GM18526 (cell line): ENCODE data around the gene ARL15.

Experiments used
- POLR2A ChIP-seq: IDR thresholded peaks from 3 replicates; pipeline ENCODE4 v1.6.1; 2011; ENCODE audit not compliant: insufficient read length; ENCODE audit errors: extremely low read depth

The ARL15 gene

DNA sequence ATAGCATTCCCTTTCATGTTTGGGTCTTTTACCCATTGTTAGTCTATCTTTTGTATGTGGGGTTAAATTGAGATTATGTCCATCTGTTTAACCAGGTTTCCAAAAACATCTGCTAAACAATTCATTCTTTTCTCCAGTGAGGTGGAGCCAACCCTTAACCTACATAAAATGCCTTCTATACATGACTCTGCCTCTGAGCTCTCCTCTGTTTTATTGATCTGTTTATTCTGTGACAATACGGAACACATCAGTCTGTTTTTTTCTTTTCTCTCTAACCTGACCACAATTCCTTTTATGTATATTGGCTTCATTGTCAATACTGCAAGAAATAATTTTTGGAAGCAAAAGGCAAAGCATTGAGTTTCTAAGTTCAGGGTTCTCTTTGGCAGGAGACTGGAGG is 9.9 kb upstream of the ARL15 start:
- no peak for TF ChIP-seq POLR2A

DNA sequence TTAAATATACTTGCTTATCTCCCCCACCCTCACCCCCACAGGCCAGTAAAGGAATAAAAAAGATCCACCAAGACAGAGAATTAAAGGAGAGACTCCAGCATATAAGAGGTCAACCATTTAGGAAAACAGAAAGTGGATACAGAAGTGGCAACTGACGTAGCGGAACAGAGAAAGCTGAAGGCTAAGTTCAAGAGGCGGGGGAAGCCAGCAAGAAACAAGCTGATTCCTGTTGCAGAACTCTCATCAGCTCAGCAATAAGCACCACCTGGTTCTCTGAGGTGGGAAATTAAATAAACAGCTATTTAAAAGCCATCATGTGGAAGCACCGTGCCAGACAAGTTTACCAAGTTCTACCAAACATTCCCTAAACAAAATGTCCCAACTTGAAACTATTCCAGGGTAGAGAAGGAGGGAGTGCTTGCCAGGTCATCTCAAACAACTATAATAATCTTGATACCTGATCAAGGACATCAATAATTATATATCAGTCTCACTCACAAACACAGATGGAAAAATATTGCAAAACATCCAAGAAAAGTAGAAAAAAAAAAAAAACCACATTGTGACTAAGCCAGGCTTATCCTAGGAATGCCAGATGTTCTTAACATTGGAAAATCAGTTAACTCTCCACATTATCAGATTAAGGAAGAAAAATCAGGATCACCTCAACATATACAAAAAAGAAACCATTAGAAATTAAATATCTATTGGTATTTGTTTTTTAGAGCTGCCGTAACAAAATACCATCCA is 7.3 kb upstream of the ARL15 start:
- TF ChIP-seq POLR2A: no peak

DNA sequence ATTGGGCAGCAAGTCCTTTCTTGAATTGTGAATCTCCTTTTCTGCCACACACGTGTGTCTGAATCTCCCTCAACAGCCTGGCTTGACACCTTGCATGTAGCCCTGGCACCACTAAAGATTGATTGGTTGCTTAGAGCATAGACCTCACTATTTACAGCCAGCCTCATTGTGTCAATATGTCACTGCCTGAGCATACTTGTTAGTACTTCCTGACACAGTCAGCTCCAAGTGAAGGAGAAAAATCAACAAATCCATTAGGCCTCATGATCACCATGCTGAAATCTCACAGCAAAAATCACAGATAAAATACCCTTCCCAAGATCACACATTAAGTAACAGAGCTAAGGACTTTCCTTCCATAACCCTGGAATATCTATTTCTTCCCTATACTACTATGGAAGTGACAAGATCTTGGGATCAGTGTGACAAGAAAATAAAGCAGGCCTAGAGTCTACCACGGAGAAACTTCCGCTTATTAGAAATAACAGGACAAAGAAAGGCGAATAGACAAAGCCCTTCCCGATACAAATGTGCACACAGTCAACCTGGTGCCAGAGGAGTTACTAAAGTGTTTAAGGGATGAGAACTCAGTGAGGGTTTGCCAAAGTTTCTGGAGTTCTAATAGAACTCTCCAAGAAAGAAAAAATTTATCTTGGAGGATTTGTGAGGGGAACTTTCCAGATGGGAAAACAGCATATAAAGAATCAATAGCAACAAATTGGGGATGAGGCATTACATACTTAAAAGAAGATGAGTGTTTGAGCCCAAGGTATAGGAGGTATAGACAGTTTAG is 5.6 kb upstream of the ARL15 start:
- no peak for TF ChIP-seq POLR2A

DNA sequence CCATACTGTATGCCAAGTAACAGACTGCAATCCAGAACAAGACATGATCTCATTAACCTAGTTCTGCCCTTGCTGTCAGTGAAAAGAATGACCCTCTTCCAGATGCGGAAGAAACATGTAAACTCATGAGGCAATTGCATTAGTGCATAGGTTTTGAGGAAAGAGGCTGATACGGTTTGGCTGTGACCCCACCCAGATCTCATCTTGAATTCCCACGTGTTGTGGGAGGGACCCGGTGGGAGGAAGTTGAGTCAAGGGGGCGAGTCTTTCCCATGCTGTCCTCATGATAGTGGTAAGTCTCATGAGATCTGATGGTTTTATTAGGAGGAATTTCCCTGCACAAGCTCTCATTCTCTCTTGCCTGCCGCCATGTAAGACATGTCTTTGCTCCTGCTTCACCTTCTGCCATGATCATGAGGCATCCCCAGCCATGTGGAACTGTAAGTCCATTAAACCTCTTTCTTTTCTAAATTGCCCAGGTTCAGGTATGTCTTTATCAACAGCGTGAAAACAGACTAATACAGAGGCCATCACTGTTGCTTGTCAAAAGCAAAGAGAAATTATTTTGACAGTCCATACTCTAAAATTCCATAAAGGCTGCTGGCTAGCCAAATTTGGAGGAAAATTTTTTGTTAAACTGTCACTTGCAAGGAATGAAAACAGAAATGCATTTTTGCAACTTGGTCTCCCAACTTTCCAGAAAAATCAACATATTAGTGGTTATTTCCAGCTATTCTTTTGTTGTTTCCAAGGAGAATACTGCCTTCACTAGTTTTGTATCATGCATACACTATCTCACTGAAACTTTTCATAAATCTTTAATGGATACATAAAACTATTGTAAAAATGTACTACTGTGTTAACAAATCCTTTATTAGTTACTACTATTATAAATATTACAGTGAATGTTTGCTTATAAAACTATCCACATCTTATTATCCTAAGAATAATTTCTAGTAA is 3.2 kb upstream of the ARL15 start:
- no peak for TF ChIP-seq POLR2A

DNA sequence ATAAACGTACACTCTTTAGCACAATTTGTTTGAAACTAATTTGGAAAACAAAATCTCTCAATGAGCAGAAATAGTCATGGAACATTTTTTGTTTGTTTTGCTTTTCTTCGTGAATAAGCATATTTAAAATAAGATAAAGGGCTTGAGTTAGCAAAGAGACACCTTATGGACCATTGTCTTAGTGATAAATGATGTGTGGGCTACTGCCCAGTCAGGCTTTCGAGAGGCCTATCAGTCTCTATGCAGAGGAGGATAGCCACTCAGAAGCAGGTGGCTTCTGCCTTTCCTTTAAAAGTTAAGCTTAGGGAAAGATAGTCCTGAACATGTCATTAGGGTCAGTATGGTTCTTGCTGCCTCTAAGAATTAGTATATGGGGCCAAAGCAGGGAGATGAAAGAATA is 2.1 kb upstream of the ARL15 start:
- no peak for TF ChIP-seq POLR2A

DNA sequence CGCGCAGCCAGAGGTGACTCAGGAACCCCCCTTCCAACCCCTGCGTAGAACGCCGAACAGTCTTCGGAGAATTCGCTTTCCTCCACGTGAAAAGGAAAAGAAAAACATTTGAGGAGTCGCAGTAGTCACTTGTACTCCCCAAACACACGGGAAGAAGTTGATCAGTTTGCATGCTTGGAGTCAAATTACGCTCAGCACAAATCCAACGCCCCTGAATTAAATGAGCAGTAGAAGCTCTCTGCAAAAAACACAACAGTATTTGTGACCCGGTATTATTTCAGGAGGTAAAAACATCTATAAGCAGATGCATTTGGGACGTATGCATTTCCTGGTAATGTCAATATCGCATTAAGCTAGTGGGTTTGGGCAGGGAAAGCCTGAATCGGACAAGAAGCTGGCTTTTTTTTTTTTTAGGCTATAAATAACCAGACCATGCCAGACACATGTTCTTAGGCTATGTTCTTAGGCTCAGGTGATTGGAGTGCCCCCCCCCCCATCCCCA is 854 bp upstream of the ARL15 start:
- TF ChIP-seq POLR2A: no peak

DNA sequence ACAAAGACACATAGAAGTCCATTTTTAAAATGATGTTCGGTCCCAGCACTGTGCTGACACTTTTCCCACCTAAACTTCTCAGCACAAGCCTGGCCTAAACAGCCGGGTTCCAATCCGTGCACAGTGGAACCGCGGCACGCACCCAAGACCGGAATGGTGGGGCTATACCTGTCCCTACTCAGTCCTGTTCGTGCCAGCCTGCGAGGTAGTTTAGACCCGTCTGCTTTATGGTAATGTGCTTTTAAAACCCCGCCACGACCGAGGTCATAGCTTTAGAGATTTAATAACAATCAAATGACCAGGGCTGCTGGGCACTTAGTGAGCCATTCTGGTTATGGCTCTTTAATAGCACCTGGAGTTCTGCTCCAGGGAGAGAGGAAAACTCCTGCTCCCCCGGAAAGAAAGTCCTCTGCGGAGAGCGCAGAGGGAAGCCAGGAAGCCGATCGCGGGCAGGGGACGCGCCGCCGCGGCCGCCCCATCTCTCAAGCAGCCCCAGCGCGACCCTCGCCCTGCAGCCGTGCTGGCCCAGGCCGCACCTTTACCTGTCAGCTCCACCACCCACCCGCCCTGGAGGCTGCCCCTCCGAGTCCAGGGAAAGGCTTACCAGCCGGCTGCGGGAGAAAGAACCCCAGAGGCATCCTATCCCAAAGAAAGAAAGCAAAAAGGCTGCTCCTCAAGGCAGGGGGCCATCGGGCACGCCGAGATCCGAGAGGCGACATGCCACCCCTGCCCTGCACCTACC is 511 bp downstream of the ARL15 start:
- no peak for TF ChIP-seq POLR2A

DNA sequence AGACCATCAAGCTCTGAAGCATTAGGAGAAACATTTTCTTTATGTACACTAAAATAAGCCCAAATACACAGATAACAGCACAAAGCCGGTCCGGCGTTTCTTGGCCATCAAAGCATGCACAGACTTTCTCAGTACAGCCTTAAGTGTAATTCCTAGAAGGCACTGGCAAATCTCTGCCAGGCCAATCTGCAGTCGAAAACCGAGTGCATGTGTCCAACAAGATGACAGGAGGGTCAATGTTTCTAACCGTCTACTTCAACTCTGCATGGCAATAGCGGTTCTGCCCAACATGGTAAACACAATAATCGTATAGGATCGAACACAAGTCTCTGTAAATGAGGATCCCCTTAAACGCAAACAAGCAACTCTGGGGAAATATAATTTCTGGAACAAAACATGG is 1.1 kb downstream of the ARL15 start:
- no peak for TF ChIP-seq POLR2A

DNA sequence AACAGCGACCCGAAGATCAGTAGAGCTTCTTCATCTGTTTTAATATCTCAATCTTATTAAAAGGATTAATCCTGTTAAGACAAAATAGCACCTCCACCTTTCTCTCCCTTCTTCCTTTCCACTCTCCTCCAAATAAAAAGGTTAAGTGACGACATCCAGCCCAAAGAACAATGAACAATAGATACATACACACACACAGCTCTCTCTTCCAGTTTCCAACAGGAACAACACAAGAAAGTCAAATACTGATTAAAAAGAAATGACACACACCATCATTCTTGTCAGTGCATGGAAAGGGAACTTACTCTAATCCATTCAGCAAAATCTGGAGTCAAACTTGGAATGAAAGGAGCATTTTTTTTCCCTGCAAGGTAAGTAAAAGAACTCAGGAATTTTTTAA is 2.8 kb downstream of the ARL15 start:
- no peak for TF ChIP-seq POLR2A

DNA sequence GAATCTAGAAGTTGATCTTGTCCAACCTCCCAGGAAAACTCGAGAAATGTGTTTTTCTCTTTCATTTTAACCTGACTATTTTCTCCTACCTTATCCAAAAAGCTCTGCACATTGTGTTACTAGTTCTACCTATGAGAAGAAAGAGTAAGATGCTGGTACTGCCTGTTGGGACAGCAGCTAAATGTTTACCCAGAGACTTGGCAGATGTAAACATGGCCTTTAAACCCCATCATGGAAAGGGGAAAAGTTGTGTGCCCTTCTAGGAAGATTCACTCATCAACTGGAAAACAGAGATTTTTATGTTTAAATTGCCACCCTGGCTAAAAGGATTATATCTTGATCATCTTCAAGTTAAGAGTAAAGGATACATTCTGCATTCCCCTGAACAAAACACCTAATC is 3.5 kb downstream of the ARL15 start:
- no peak for TF ChIP-seq POLR2A

DNA sequence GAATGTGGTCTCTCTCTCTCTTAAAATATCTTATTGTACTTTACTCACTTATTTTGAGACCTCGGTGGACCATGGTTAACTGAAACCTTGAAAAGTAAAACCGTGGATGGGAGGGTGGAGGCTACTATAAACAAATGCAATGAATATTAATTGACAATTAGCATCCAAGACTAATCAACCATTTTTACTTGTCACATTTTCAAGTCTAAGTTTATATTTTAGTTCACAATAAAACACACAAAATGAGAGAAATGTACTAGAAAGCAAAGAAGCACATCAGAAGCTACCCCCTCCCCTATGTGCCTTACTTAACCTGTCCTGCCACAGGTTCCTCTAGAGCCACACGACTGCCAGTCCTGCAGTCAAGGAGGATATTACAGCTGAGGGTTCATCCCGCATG is 4.6 kb downstream of the ARL15 start:
- no peak for TF ChIP-seq POLR2A

DNA sequence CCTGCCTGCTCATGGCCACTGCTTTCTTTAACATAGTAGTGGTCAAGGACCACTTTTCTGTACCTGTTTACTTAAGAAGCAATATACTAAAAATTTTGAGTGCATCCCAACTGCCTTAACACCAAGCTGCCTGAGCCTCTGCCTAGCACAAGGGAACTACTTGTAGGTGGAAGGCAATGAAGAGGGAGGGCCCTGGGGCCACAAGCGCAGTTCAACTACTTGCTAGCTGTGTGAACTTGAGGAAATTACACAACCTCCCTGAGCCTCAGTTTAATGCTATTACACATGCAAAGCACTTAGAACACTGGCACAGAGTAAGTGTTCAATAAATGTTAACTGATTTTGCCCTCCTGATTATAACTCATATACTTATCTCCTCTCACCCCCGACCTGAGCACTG is 6.3 kb downstream of the ARL15 start:
- no peak for TF ChIP-seq POLR2A

DNA sequence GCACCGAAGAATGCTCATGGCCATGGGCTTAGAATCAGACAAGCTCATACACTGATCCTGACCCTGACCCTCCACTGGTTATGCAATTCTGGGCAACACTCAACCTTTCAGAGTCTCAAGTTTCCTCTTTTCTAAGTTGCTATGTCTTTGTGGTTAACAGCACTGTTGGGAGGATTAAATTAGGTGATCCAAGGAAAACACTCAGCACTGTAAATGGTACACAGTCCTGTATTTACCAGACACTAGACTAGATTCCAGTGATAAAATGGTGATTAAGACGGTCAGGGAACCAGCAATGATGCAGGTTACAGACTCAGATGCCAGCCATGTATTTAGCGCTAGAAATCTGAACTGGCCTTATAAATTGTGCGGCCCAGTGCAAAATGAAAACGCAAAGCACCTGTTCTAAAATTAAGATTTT is 8.1 kb downstream of the ARL15 start:
- no peak for TF ChIP-seq POLR2A

DNA sequence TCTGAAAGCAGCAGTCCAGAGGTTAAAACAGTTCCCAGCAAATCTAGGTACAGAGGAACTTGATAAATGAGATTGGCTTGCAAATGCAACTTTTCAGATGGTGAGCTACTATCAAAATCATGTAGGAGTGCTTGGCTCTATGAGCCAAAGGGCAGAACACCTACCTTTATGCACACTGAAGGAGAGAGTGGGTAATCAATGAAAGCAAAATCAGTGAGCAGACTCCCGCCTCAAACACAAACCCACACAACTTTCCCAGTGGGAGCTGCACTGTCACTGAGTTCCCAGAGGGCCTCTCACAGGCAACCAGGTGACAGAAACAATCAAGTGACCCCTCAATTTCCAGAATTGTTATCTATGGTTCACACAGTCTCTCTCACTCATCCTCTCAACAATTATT is 8.5 kb downstream of the ARL15 start:
- TF ChIP-seq POLR2A: no peak

DNA sequence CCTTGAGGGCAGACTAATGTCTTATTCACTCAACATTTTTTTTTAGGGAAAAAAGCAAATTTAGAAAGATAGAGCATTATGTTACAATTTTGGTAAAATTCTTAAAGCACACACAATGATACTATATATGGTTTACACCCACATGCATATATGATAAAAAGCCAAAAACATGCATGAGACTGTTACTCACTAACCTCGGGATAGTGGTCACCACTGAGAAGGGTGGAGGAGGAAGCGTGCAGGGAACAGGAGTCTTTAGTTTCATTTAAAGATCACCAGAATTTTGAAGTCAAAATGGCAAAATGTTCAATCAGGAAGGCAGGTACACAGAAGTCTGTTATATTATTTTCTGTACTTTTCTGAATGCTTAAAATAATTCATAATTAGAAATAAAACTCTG is 9.2 kb downstream of the ARL15 start:
- no peak for TF ChIP-seq POLR2A

DNA sequence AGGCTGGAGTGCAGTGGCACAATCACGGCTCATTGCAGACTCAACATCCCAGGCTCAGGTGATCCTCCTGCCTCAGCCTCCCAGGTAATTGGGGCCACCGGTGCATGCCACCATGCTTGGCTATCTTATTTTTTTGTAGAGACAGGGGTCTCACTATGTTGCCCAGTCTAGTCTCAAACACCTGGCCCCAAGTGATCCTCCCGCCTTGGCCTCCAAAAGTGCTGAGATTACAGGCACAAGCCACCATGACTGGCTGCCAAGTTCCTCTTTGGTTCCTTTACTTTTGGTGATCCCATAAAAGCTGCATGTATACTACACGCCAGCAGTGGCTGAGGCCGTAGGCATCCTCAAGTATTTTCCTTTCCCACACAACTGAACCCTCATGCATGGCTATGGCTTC is 11.4 kb downstream of the ARL15 start:
- TF ChIP-seq POLR2A: no peak
